ENCODE data around the gene ZBTB6.
"Not testable (repeated sequence)": the region's sequence is repeated elsewhere in the genome, so short reads cannot be mapped to it uniquely, and the experiment has no call there.

GRCh38 chr9:122906122-122906521, 7.0 kb downstream of the ZBTB6 start:
- not testable (repeated sequence) for TF ChIP-seq SPI1, POLR2AphosphoS5 (IDR thresholded peaks at IDR 0.05; ENCODE audit: low read depth, low read length)
